ENCODE measurements around the gene SREBF2.

SREBF2 gene

GRCh38 chr22:41876675-41877074, 43.8 kb downstream of the SREBF2 start:
- DNase-seq (ENCODE audit: low read depth, low spot score), result no peak

- DNase-seq (ENCODE audit: low read depth, low spot score), result no peak
These were observed 47.7 kb downstream of the SREBF2 start for GRCh38 chr22:41880653-41881052.

- no peak for DNase-seq (ENCODE audit: low read depth, low spot score)
These were observed 50.5 kb downstream of the SREBF2 start for GRCh38 chr22:41883400-41883799.

- DNase-seq (ENCODE audit: low read depth, low spot score), result no peak
These were observed 52.2 kb downstream of the SREBF2 start for GRCh38 chr22:41885116-41885515.

- no peak for DNase-seq (ENCODE audit: low read depth, low spot score)
These were observed 52.6 kb downstream of the SREBF2 start for GRCh38 chr22:41885516-41885915.

DNA sequence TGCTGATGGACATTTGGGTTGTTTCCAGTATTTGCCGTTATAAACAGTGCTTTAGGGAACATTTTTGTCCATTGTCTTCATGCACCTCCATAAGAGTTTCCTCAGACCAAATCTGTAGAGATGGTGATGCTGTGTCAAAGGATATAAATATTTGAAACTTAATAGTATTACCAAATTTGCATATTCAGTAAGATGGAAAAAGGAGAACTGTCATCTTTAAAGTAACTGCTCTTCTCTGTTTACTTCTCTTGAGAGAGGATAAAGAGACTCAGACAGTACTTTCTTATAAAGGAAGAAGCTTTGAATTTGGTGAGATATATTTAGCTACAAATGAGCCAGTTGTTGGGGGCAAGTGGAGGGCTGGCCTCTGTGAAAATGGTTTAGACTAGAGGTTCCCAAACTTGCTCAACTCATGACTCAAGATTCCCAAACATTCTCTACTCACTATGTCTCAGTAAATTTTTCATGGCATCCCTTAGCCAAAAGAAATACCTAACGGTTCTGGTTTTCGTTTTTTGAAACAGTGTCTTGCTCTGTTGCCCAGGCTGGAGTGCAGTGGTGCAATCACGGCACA, 55.8 kb downstream of the SREBF2 start:
- no peak for DNase-seq (ENCODE audit: low read depth, low spot score)

GRCh38 chr22:41891407-41891806, 58.5 kb downstream of the SREBF2 start:
- no peak for DNase-seq (ENCODE audit: low read depth, low spot score)

GRCh38 chr22:41892721-41893120, 59.8 kb downstream of the SREBF2 start:
- no peak for DNase-seq (ENCODE audit: low read depth, low spot score)

DNA sequence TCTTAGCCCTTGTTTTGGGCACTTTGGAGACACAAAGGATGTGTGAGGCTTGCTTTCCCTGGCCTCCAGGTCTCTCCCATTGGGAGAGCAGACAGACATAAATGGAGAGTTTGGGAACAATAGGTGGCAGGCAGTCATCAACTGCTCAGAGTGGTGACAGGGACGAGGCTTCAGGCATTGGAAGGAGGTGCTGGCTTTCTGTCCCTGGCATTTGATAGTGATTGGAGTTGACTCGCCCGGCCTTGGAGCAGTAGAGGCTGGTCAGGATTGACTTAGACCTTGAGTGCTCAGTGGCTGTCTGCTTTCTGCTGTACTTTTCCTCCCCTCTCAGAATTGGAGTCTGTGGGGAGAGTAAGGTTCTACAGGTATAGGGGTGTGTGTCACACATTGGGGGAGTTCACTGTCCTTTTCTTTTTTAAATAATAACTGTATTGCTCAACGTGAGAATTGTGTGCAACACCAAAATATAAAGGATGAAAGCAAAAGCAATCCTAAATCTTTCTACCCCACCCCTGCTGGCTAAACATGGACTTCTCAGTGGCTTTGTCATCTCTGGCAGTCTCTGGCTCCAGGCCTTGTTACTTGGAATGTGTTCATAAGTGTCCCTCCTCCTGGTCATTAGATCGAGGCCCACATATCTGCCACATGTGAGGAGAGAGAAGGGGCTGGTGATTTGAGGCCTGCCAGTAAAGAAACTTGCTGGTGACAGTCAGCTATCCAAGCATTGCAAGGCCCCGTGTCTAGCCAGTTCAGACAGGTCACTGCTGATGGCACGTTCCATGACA, 60.9 kb downstream of the SREBF2 start:
- DNase-seq (ENCODE audit: low read depth, low spot score), result no peak

DNA sequence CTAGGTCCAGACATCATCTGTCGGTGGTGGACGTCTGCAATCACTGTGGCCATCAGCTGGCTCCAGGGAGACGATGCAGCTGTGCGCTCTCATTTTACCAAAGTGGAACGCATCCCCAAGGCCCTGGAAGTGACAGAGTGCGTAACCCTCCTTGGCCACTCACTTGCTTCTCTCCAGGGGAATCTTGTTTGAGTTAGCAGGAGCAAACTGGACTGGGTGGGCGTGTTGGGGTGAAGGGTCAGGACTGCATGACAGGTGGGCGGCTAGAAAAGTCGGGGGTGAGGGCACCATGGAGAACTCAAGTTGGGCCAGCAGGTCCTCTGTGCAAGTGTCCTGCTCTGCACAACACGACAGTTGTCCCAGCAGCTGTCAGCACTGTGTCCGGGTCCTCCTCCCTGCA, 65.7 kb downstream of the SREBF2 start:
- no peak for DNase-seq (ENCODE audit: low read depth, low spot score)

GRCh38 chr22:41899110-41899509, 66.2 kb downstream of the SREBF2 start:
- DNase-seq (ENCODE audit: low read depth, low spot score), result no peak

DNA sequence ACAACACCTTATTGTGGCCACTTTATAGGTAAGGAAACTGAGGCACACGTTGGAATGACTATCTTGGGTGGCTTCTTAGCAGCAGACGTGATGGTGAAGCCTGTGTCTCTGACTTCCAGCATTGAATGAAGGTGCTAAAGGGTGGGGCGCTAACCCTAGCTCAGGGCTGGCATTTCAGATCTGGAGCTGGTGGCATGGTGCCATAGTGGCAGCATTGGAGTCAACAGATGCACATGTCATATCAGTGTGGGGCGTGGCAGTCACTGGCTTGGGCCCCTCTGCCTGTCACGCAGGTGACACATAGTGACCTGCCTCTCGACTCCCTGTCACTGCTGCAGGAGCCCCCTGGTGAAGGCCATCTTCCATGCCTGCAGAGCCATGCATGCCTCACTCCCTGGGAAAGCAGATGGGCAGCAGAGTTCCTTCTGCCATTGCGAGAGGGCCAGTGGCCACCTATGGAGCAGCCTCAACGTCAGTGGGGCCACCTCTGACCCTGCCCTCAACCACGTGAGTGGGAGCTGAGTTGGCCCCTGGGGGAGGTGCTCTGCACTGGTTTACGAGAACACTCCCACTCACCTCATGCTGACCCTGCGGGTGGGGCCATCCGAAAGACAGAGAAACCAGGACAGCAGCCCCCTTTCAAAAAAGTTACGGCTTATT, 67.2 kb downstream of the SREBF2 start:
- no peak for DNase-seq (ENCODE audit: low read depth, low spot score)

GRCh38 chr22:41900652-41901312, 67.9 kb downstream of the SREBF2 start:
- DNase-seq (ENCODE audit: low read depth, low spot score), result no peak

- no peak for DNase-seq (ENCODE audit: low read depth, low spot score)
These were observed 69.1 kb downstream of the SREBF2 start for GRCh38 chr22:41902016-41902415.

DNA sequence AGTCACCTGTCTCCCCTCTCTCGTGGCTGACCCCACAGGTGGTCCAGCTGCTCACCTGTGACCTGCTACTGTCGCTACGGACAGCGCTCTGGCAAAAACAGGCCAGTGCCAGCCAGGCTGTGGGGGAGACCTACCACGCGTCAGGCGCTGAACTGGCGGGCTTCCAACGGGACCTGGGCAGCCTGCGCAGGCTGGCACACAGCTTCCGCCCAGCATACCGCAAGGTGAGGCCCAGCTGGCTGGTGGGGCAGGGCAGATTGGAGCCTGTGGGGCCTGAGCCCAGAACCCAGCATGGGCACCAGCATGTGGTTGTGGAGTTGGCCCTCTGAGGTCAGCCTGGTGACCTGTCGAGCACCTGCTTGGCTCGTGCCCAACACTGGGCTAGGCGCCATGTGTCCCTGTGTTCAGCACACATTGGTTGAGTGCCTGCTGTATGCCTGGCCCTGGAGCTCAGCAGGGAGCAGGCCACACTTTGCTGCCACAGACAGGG, 70.1 kb downstream of the SREBF2 start:
- DNase-seq (ENCODE audit: low read depth, low spot score), result no peak

DNA sequence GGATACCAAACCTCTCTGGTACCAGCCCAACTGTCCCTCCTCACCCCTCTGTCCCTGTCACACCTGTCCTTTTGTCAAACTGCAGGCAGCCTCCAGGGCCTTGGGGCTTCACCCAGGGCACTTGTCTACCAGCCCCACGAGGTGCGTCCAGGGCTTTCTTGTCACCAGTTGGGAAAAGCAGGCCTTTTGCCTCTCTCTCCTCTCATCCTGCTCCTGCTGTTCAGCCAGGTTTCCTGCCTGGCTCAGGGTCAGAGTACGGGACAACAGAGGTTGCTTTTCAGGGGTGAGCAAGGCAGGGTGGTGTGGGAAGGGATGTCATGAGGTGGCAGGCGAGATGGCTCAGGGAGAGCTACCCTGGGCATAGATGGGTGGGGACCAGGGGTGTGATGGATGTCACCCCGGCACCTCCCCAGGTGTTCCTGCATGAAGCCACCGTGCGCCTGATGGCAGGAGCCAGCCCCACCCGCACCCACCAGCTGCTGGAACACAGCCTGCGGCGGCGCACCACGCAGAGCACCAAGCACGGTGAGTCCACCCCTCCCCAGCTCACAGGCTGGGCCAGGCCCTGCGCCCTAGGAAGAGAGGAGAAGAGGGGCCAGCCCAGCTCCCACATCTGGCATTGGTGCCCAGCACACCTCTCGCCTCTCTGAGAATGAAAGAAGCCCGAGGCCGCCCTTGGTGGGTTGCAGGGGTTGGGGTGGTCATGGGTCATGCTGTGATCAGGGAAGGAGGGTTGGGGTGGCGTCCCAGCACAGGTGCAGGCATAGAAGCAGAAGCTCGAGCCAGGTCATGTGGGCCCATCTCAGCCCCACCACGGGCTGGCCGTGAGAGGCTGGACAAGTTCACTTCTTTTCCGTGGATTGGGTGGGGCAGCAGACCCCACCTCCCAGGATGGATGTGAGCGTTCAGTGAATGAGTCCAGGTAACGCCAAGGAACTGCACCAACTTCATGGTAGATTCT, 71.8 kb downstream of the SREBF2 start:
- no peak for DNase-seq (ENCODE audit: low read depth, low spot score)

DNA sequence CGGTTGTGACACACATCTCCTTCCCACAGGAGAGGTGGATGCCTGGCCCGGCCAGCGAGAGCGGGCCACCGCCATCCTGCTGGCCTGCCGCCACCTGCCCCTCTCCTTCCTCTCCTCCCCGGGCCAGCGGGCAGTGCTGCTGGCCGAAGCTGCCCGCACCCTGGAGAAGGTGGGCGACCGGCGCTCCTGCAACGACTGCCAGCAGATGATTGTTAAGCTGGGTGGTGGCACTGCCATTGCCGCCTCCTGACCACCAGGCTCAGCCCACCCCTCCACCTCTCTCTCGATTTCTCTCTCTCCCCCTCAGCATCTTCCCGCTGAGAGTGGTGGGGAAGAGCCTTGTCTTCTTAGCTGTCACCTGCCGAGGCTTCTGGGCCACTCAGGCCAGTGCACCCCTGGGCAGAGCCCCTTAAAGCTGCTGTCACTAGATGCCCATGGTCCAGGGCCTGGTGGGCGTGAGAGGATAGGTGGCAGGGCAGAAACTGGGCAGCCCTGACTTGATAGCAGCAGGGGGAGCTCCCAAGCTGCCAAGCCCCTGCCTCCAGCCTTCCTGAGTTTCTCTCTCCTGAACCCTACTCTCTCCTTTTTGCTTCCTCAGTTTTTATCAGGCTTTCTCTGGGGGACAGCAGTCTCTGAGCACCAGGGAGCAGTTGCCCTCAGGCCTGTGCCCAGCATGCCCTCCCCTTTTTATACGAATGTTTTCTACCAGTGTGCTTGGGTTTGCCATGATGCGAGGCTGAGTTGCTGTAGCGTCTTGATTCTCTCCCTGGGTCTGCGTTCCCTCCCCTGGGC, 72.7 kb downstream of the SREBF2 start:
- DNase-seq (ENCODE audit: low read depth, low spot score), result no peak

DNA sequence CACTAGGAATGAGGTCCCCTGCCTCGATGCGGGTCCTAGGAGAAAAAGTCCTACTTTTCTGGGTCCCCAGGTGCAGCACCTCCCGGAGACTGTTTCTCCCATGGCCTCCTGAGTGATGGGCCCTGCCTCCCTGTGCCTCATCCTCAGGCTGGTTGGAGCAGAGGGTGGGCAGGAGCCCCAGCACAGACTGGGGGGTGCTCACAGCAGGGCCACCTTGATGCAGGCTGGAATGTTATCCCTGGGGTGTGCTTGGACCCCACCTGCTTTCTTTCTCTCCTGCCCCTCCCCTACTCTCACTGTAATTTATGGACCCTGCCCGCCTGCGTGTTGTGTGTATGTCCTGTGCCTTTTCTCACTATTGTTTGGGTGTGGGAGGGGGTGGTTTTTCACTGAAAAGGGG, 73.9 kb downstream of the SREBF2 start:
- DNase-seq (ENCODE audit: low read depth, low spot score), result no peak

- no peak for DNase-seq (ENCODE audit: low read depth, low spot score)
These were observed 74.8 kb downstream of the SREBF2 start for GRCh38 chr22:41907436-41908401.
